ENCODE measurements around the gene OR14A16. TPM values are rescaled to one million over a fixed set of nuclear protein-coding genes. Genes with fewer than 3 reads are reported as not detected.

Gene OR14A16
- total and polyA plus RNA-seq, 2 of the 4 experiments (the other 2 are of a cell fraction) = not detected

DNA sequence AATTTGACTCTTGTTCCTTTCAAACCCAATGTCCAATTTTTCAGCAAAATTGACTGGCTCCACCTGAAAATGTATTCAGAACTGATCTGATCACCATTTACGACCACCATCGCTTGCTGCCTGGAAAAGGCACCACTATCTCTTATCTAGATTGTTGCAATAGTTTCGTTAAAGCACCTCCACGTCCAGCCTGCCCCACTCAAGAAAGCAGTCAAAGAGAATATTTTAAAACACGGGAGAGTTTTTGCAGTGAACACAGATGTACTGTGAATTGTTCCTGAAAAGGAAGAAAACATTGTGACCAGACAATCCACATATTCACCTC lies 21.7 kb upstream of the OR14A16 start:
- no CpG with 5 or more reads among the region's 5 CpGs for WGBS, 2 experiments (ENCODE audit: extremely low coverage in 2 of 2, insufficient read length in 1 of 2)

More for the DNA sequence above, 21.7 kb upstream of the OR14A16 start:
- H3K36me3 ChIP-seq (ENCODE audit: control insufficient read depth, insufficient read depth, low read length) = no peaks in the 10 kb centered on the region
- peaks cover 21% of the 10 kb centered on the region; the same call in 1 of the 2 replicates for H3K9me3 ChIP-seq (ENCODE audit: control insufficient read depth, insufficient read depth, low read length)
- no peak overlapping the region for H2AFZ ChIP-seq (replicated peaks; ENCODE audit: low read length, poor library complexity)
- no peak overlapping the region for H2BK120ac ChIP-seq (ENCODE audit: low read depth, low read length)
- H3K4me1 ChIP-seq (ENCODE audit: control insufficient read depth, insufficient read depth, low read length) = no peaks in the 10 kb centered on the region
- H3K23ac ChIP-seq (ENCODE audit: low read depth, low read length) = no peak overlapping the region
- no peak overlapping the region for H3K9ac ChIP-seq (ENCODE audit: low read depth, low read length)
- H2AK5ac ChIP-seq (ENCODE audit: low read depth, low read length) = no peak overlapping the region
- DNase-seq (no peak), ATAC-seq (ENCODE audit: low read depth) (no peak)
- H3K18ac ChIP-seq (ENCODE audit: low read depth, low read length) = no peak overlapping the region
- ChIA-PET POLR2A (ENCODE audit: unreplicated experiment) (no interaction called here), CTCF (no interaction called here)
- dilution Hi-C loops (cut with HindIII; ENCODE audit: low sequenced_read_pairs, unreplicated experiment) (no loop called here), intact Hi-C loops (cut with micrococcal nuclease) (no loop called here), in situ Hi-C loops (cut with MboI; ENCODE audit: low sequenced_read_pairs) (no loop called here)
- H3K9me1 ChIP-seq (ENCODE audit: insufficient read depth, low read length) = no peaks in the 10 kb centered on the region
- no peak overlapping the region for H4K8ac ChIP-seq (ENCODE audit: low read depth in 2 of 2, low read length in 2 of 2)
- H3K56ac ChIP-seq (ENCODE audit: extremely low read depth, insufficient read depth, low read length) = no peak overlapping the region
- TF ChIP-seq USF2 (IDR thresholded peaks at IDR 0.05; ENCODE audit: low read depth, low read length) = no peak
- TF ChIP-seq CHD1 (IDR thresholded peaks at IDR 0.05; ENCODE audit: low read depth, low read length) = no peak
- no peak for TF ChIP-seq CEBPB (IDR thresholded peaks at IDR 0.05; ENCODE audit: low read depth, low read length)
- no peak for TF ChIP-seq ELK1 (IDR thresholded peaks at IDR 0.05; ENCODE audit: borderline replicate concordance, low read depth, low read length)
- no peak for TF ChIP-seq RAD21 (IDR thresholded peaks at IDR 0.05; ENCODE audit: low read length)
- TF ChIP-seq MAZ (IDR thresholded peaks at IDR 0.05; ENCODE audit: borderline replicate concordance, low read depth, low read length) = no peak
- TF ChIP-seq NFE2L2 (IDR thresholded peaks at IDR 0.05; ENCODE audit: low read depth, low read length) = no peak
- TF ChIP-seq RFX5 (IDR thresholded peaks at IDR 0.05; ENCODE audit: low read depth, low read length) = no peak
- no peak for TF ChIP-seq FOS (IDR thresholded peaks at IDR 0.05; ENCODE audit: low read depth, low read length)
- TF ChIP-seq POLR2A (IDR thresholded peaks at IDR 0.05; ENCODE audit: low read depth, low read length) = no peak
- TF ChIP-seq CTCF (conservative IDR thresholded peaks at IDR 0.05; ENCODE audit: low read depth, low read length) = no peak
- no peak for TF ChIP-seq BHLHE40 (IDR thresholded peaks at IDR 0.05; ENCODE audit: low read depth, low read length)
- TF ChIP-seq SMC3 (IDR thresholded peaks at IDR 0.05; ENCODE audit: low read depth, low read length) = no peak
- no peak for TF ChIP-seq MXI1 (IDR thresholded peaks at IDR 0.05; ENCODE audit: borderline replicate concordance, low read depth, low read length)
- no peak for TF ChIP-seq RCOR1 (IDR thresholded peaks at IDR 0.05; ENCODE audit: insufficient replicate concordance, low read length)
- no peak for TF ChIP-seq MAFK (IDR thresholded peaks at IDR 0.05; ENCODE audit: low read depth, low read length)
- no peak overlapping the region for H4K5ac ChIP-seq (ENCODE audit: low read depth, low read length)
- H3K4me2 ChIP-seq (ENCODE audit: low read depth, low read length) = no peak overlapping the region
- H4K91ac ChIP-seq (ENCODE audit: insufficient read depth, low read depth, low read length) = no peak overlapping the region
- no peak overlapping the region for H2AK9ac ChIP-seq (replicated peaks; ENCODE audit: low read depth, low read length, poor library complexity)
- H4K20me1 ChIP-seq (ENCODE audit: insufficient read depth, low read length) = no peaks in the 10 kb centered on the region
- no peaks in the 10 kb centered on the region for H3K27me3 ChIP-seq (ENCODE audit: control insufficient read depth, insufficient read depth, low read length)
- H3K79me1 ChIP-seq (ENCODE audit: low read depth in 1 of 2, low read length in 2 of 2) = no peaks in the 10 kb centered on the region
- no peak overlapping the region for H3K27ac ChIP-seq (ENCODE audit: insufficient read depth, low read length)
- no peak overlapping the region for H2BK20ac ChIP-seq (ENCODE audit: low read depth, low read length)
- H2BK15ac ChIP-seq (ENCODE audit: low read depth, low read length) = no peak overlapping the region
- H2BK5ac ChIP-seq (ENCODE audit: low read depth, low read length, poor library complexity, severe bottlenecking) = no peak overlapping the region
- BruUV-seq (replicated peaks) = no TSS peak
- no peak overlapping the region for H3K14ac ChIP-seq (replicated peaks; ENCODE audit: low read depth, low read length)
- H3K4me3 ChIP-seq (ENCODE audit: insufficient read depth, low read depth, low read length) = no peak overlapping the region
- H3K4ac ChIP-seq (ENCODE audit: low read depth, low read length) = no peak overlapping the region

Data from IMR-90 (cell line).